Lower leg skin (tissue), 3 donors: ENCODE measurements around the gene AKIRIN2.

ENCODE experiments used
- CTCF ChIP-seq, 3 donors: fragments of 450-650 bp; IDR thresholded peaks; one replicate each; pipeline ENCODE4 v1.5.1; 2016; ENCODE audit warnings: antibody characterized with exemption in 3 of 3, mild to moderate bottlenecking in 3 of 3, moderate library complexity in 2 of 3
- POLR2A ChIP-seq, 2 donors: fragments of 450-650 bp; IDR thresholded peaks; one replicate each; pipeline ENCODE4 v1.6.1; 2016 to 2017; ENCODE audit warnings: antibody characterized with exemption in 2 of 2, mild to moderate bottlenecking in 1 of 2, moderate library complexity in 1 of 2

- TF ChIP-seq CTCF (IDR thresholded peaks at IDR 0.05) (no peak), POLR2A (IDR thresholded peaks at IDR 0.05) (no peak)
These were observed 71.3 kb downstream of the AKIRIN2 start for GRCh38 chr6:87630746-87631145.
